Ovary (tissue), 9 donors: ENCODE measurements around the gene PREB. TPM values are rescaled to one million over a fixed set of nuclear protein-coding genes. Genes with fewer than 3 reads are reported as not detected.

ENCODE experiments used
- DNase-seq, 5 donors: peaks; one replicate each; pipeline ENCODE4 v3.0.0-alpha.2; 2019 to 2020
- H3K27ac ChIP-seq, 2 donors: fragments of 200-600 bp; one replicate each; pipeline versions ENCODE4 v1.5.1 to v1.8.0; 2019 to 2022
- H3K27me3 ChIP-seq: fragments of 200-600 bp; one replicate; pipeline ENCODE4 v1.8.0; 2022
- H3K36me3 ChIP-seq: fragments of 200-600 bp; sonication (generic); one replicate; pipeline ENCODE4 v1.5.1; 2019
- H3K4me1 ChIP-seq: one replicate; pipeline ENCODE4 v1.8.1; 2013; ENCODE audit warnings: mild to moderate bottlenecking, moderate library complexity; ENCODE audit not compliant: insufficient read depth
- H3K4me3 ChIP-seq: fragments of 200-600 bp; sonication (generic); one replicate; pipeline ENCODE4 v1.5.1; 2017
- H3K9me3 ChIP-seq, 2 donors: fragments of 200-600 bp in 1 of 2; sonication (generic) in 1 of 2; one replicate each; pipeline versions ENCODE4 v1.5.1 to v1.8.1; 2013 to 2019; ENCODE audit warnings: mild to moderate bottlenecking in 1 of 2, moderate library complexity in 1 of 2
- CTCF ChIP-seq, 3 donors: fragments of 450-650 bp in 2 of 3; fragments of 200-600 bp in 1 of 3; IDR thresholded peaks; one replicate each; pipeline versions ENCODE4 v1.5.1 to v1.8.0; 2016 to 2022; ENCODE audit warnings: antibody characterized with exemption in 3 of 3, mild to moderate bottlenecking in 1 of 3
- EP300 ChIP-seq: sonication (generic); formaldehyde crosslinking; IDR thresholded peaks from one replicate; pipeline ENCODE4 v1.6.1; 2017; ENCODE audit warnings: antibody characterized with exemption
- POLR2A ChIP-seq: fragments of 450-650 bp; IDR thresholded peaks from one replicate; pipeline ENCODE4 v1.6.1; 2017; ENCODE audit warnings: antibody characterized with exemption, mild to moderate bottlenecking, moderate library complexity
- WGBS, 3 donors: extraction: QIAGEN DNeasy Blood & Tissue Kit in 1 of 3; methylation state at CpG; one replicate each; pipeline versions ENCODE4 v1.1.5 to v1.1.7; 2013 to 2017; 5-methylcytosine and 5-hydroxymethylcytosine counted together
- intact Hi-C, 4 donors: fragments of 100-400 bp; cut with DNase I; formaldehyde crosslinking; loops; one replicate each; pipeline versions ENCODE4 v1.11.0 to v1.15.1; 2022 to 2023
- polyA plus RNA-seq, 2 donors: library from polyadenylated mRNA; stranded (reverse); fragments of 200-250 nt in 1 of 2; fragments of 350-450 nt in 1 of 2; fragmentation: Illumina TruSeq in 1 of 2; extraction: RNeasy Lipid Tissue Mini Kit (QIAGEN cat#74804) in 1 of 2; gene quantifications; one replicate each; pipeline ENCODE4 v1.2.3, GENCODE V29; 2013 to 2014
- total RNA-seq, 7 donors: library from RNA; depleted of rRNA in 2 of 7; stranded (reverse); fragments of >200 nt in 2 of 7; fragmentation: NEBNext Ultra II Directional in 3 of 7; extraction: Animal tissue kit (Norgen Biotek cat#: 25700) in 3 of 7; gene quantifications; one replicate each; pipeline versions ENCODE4 v1.1.0 to v1.2.4, GENCODE V29; 2016 to 2023
- donor health status: DM: no; HTN: no; CAD: no; lungs with moderate emphysema.
- donor health status: DM: no; HTN: no; CAD: no.
- donor health status: Bipolar disorder and iron deficiency.
- donor health status: DM: yes; HTN: yes; CAD: no.
- donor health status: DM: no; HTN: no; CAD: no.
- donor health status: DM: yes; HTN: yes; CAD: no.

Gene PREB
- total and polyA plus RNA-seq, 9 donors = 42.7 to 113 (median 67.2) TPM

- Histone ChIP-seq H3K9me3 (no peaks in the 10 kb centered on the region), H3K4me3 (no peak overlapping the region), H3K27ac (no peak overlapping the region), H3K27me3 (no peaks in the 10 kb centered on the region), H3K4me1 (no peaks in the 10 kb centered on the region), H3K36me3 (no peaks in the 10 kb centered on the region)
- intact Hi-C loops = no loop called here
- 55 to 61% (median 56%) methylated on average over 5 of the region's 5 CpGs for WGBS, 3 donors
- no peak for TF ChIP-seq EP300
- TF ChIP-seq POLR2A = no peak
- TF ChIP-seq CTCF (IDR thresholded peaks at IDR 0.05) = no peak
- DNase-seq = no peak
These were observed 8.2 kb downstream of the PREB start for GRCh38 chr2:27126252-27126710.

- no peak overlapping the region for H3K4me3 ChIP-seq
- no peak overlapping the region for H3K27ac ChIP-seq
- intact Hi-C loops = no loop called here
- no peaks in the 10 kb centered on the region for H3K27me3 ChIP-seq
- WGBS, 3 donors = 84 to 87% (median 87%) methylated on average over 3 of the region's 3 CpGs
- no peaks in the 10 kb centered on the region for H3K9me3 ChIP-seq
- DNase-seq = no peak
- H3K36me3 ChIP-seq = no peaks in the 10 kb centered on the region
- no peaks in the 10 kb centered on the region for H3K4me1 ChIP-seq
- TF ChIP-seq CTCF (IDR thresholded peaks at IDR 0.05) = no peak
These were observed 9.3 kb downstream of the PREB start for GRCh38 chr2:27125104-27125503.

GRCh38 chr2:27123302-27124150, 10.9 kb downstream of the PREB start, which contains the start of gene ABHD1:
Gene ABHD1, plus strand, starts transcription at chr2:27123815. Its CDS starts 134 bp downstream, at chr2:27123949.
- Histone ChIP-seq H3K9me3 (no peaks in the 10 kb centered on the region), H3K4me3 (peak within 1 kb of the TSS; percentile 54), H3K36me3 (no peaks in the 10 kb centered on the region), H3K4me1 (peaks cover 2% of the 10 kb centered on the region), H3K27me3 (no peaks in the 10 kb centered on the region), H3K27ac (peak within 1 kb of the TSS in 1 of 2 donors; percentile 5)
- WGBS, 3 donors = 7 to 15% (median 9%) methylated on average over 24 to 47 of the region's 47 CpGs
- DNase-seq = peak; percentile 58 to 72 (median 68)
- intact Hi-C loops = no loop called here
- TF ChIP-seq EP300 = no peak
- TF ChIP-seq CTCF (IDR thresholded peaks at IDR 0.05) = no peak
- no peak for TF ChIP-seq POLR2A

GRCh38 chr2:27122791-27123190, 11.6 kb downstream of the PREB start:
- WGBS, 3 donors = 79 to 86% (median 85%) methylated on average over 7 of the region's 7 CpGs

More at GRCh38 chr2:27122791-27123190, 11.6 kb downstream of the PREB start:
- H3K27me3 ChIP-seq = no peaks in the 10 kb centered on the region
- intact Hi-C loops = no loop called here
- TF ChIP-seq EP300 (no peak), POLR2A (no peak), CTCF (IDR thresholded peaks at IDR 0.05) (no peak)
- H3K4me1 ChIP-seq = peaks cover 4% of the 10 kb centered on the region
- no peaks in the 10 kb centered on the region for H3K36me3 ChIP-seq
- no peak overlapping the region for H3K27ac ChIP-seq
- no peak for DNase-seq
- no peaks in the 10 kb centered on the region for H3K9me3 ChIP-seq
- H3K4me3 ChIP-seq = no peak overlapping the region
